ENCODE data around the gene BNC2.

DNA sequence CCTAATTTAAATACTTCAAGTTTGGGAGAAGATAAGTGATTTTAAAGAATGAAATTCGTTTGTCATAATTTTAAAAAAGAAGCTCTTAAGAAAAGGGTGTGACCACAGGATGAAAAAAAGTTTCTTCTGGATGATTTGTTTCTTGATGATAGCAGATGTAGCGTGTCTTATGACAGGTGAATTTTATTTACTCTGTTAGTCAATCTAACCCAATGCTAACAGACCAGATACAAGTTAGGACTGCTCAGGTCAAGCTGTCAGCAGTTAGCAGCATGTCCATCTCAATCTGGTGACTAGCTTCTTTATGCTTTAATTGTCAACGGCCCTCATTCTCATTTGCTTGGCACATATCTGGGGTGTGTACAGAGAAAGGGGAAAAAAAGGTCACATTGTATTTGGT, 456.0 kb downstream of the BNC2 start:
- TF ChIP-seq POLR2A (IDR thresholded peaks at IDR 0.05; ENCODE audit: low read length), result no peak
- TF ChIP-seq GATA1 (IDR thresholded peaks at IDR 0.05; ENCODE audit: low read depth, low read length), result no peak
